Measurements from ENCODE around the gene UBAC2.

Gene UBAC2

DNA sequence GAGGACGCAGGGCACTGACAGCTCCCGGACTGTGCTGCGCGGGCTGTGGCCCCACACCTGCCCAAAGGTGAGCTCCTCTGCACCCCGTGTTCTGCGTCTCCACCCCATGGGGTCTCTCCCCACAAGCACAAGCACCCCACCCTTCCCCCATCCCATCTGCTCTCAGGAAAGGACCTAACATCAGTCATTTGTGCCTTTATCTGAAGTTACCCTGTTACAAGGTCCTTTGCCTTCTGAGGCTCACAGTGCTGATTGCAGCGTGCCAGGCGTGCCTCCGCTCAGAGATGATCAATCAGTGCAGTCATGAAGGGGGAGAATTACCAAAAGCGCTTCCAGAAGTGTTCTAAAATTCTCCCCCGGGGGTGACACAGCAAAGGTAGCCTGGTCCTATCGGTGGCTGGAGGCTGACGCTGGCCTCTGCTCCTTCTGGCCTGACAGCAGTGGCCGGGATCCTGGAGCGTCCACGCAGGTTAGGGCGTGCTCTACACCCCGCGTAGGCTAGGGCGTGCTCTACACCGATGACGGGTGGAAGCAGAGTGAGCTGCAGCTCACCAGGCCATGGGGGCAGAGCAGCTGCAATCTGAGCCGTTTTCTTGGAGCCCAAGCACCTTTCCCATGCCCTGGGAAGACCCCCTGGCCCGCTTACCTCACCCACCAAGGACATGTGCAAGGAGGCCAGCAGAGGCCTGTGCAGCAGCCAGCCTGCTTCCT is 215.9 kb downstream of the UBAC2 start:
- no peak for DNase-seq (ENCODE audit: low read depth)

DNA sequence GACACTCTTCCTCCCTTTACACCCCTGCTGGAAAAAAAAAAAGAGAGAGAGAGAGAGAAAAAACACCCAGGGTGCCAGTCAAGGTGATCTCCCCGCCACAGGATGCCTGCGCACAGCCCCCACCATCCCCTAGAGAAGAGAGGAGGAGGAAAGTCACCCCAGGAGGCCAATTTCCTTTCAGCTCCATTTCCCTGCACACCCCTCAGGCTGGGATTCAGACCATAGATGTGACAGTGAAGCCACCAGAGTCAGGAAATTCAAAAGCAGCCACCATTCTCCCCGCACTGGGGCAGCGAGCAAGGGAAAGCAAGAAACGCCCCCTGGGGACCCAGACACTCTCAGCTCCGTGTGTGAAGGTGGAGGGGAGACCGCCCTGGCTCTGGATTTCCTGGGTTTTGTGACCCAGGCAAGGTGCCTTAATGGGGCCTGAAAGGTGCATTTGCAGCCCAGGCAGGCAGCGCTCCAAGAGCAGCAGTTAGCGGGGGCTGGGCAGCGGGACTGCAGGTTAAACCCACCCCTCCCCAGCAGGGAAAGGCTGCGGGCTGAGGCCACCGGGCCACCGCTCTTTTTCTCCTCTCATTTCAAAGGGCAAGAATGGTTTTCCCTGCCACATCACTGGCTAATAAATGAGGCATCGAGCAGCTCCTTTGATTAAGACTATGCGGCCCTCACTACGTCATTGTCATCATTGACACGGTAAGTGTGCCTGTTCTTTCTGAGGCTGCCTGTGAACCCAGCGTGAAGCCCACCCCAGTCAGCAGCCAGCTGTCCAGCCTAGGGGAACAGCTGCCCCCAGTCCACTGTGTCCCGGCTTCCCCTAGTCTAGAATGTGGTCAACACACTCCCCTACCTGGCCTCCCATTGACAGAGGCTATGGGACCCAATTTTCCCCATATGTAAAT is 216.8 kb downstream of the UBAC2 start:
- no peak for DNase-seq (ENCODE audit: low read depth)

DNA sequence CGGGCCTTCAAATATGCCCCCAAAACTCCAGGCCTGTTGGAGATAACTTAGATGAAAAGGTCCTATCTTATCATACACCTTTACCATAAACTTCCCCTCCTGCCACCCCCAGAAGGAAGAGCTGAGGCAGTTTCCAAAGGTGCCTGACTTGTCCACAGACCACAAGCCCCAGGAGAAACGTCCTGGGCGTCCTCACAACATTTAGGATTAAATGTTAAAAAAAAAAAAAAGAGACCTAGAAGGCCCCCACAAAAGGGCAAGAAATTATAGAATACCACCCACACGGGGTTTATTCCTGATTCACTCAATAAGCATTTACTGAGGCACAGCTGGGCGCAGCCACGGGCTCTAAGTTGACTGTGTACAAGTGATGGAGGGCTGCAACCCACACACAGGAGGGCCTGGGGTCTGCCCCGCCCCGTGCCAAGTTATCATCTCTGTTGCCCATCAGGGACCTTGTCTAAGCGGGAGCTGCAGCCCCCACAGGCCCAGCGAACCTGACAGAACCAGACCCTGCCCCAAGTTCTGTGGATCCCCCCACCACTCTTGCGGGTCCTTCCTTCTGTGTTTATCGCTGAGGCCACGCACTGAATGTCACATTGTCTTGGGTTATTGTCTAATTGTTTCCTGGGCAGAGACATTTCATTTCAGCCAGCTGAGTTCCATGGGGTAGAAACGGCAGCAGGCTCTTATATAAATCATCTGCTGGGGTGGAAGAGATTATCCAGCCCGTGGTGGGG is 217.6 kb downstream of the UBAC2 start:
- DNase-seq (ENCODE audit: low read depth) = no peak

DNA sequence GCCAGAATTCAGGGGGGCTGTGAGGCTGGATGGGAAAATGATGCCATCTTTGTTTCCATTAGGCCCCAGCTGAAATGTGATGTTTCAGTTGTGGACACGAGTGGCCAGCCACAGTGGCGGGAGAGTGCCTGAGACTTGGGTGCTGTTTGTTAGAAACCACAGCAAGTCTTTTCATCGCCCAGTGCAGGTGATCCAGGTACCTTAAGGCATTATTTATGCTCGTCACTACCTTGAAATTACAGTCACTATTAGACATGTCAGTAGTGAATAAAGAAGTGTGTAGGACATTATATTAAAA is 218.1 kb downstream of the UBAC2 start:
- no peak for DNase-seq (ENCODE audit: low read depth)

DNA sequence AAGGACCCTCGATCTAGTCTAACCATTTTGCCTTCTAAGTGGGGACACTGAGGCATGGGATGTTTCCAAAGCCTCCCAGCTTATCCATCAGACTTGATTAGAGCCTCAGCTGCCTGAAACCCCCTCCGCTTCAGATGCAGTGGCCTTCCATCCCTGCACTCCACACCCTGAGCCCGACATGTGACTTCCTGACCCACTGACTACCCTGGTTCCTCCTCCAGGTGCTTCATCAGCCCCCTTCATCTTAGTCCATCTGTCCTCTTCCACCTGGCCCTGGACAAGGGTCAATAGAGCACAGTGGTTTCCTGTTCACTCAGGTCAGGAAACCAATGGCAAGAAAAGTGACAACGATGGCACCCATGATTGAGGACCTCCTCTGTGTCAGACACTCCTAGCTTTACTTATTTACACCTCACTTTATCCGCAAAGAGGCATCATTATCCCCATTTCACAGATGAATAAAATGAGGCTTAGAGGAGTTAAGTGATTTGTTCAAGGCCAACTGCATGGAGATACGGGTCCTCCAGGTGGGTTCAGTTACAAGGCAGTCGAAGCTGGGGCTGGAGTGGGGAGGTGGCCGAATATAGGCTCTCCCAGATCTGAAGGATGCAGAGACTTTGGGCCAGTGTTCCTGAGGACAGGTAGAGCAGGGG is 219.1 kb downstream of the UBAC2 start:
- DNase-seq (ENCODE audit: low read depth) = no peak

DNA sequence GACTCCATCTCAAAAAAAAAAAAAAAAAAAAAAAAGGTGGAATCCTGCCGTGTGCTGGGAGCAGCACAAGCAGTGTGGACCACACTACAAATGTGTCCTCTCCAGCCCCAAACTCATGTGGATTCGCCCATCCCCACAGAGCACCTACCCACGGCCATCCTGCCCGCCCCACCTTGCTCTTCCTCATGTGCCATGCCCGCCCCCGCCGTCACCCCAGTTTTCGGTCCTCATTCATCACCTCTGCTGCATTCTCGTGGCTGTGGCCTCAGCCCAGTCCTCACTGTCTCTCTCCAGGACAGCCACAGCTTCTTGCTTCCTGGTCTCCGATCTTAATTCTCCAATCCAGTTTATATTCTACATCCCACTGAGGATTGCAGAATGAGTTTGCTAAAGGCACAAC is 220.6 kb downstream of the UBAC2 start:
- DNase-seq (ENCODE audit: low read depth) = no peak

DNA sequence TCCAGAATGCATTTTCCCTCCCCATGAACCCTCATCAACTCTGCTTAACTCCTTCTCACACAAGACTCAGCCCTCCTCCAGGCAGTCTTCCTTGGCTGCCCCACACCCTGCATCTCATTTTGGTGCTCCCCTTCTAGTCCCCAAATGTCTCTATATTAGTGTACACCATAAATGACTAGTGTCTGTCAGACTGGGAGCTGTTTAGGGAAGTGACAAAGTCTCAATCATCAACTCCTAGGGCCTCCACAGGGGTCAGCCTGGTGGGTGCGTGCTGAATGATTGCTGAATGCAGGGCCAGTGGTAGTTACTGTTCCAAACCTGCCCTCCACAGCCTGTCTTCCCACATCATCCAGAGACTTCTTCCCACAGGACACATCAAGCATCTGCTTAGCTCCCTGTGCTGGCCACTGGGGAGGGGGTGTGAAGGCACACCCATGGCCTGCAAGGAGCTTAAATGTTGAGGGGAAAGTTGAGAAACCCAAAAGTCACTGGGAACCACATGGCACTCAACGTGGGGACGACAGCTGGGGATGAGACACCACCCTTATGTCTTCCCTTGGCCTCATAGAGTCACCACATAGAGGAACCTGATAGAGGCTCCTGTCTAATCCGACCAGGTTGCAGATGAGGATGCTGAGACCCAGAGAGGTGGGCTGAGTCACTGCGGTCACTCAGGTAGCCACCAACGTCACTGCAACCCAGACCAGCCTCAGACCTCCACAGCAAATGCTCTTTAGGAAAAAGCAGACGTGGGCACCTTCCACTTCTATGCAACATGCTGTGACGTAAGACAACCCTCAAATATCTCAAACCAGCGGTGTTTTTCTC is 221.3 kb downstream of the UBAC2 start:
- no peak for DNase-seq (ENCODE audit: low read depth)

DNA sequence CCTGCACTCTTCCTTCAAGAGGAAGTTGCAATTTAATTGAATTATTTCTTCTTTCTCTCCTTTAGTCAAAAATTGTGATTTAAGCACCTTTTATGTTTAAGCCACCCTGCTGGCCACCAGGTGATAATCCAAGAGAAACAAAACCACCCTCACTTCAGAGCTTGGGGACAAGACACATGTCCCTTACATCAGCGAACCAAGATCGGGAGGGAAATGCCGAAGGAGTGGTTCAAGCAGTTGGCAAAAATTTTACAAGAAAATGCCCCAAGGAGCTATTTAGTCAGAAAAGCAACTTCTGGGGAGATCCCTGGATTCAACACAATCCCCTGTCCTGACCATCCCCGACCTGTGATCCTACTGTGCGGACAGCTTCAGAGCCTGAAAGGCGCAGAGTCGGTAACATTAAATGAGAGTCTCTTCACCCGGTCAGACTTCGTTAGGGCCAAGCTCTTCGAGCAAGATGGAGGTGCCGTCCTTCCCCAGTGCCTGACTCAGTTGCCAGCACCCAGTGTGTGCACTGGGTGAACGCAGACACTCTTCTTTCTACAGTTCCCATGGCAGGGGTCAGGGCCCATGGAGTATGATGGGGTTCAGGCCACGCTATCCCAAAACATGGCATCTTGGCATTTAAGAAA is 222.0 kb downstream of the UBAC2 start:
- DNase-seq (ENCODE audit: low read depth) = no peak

DNA sequence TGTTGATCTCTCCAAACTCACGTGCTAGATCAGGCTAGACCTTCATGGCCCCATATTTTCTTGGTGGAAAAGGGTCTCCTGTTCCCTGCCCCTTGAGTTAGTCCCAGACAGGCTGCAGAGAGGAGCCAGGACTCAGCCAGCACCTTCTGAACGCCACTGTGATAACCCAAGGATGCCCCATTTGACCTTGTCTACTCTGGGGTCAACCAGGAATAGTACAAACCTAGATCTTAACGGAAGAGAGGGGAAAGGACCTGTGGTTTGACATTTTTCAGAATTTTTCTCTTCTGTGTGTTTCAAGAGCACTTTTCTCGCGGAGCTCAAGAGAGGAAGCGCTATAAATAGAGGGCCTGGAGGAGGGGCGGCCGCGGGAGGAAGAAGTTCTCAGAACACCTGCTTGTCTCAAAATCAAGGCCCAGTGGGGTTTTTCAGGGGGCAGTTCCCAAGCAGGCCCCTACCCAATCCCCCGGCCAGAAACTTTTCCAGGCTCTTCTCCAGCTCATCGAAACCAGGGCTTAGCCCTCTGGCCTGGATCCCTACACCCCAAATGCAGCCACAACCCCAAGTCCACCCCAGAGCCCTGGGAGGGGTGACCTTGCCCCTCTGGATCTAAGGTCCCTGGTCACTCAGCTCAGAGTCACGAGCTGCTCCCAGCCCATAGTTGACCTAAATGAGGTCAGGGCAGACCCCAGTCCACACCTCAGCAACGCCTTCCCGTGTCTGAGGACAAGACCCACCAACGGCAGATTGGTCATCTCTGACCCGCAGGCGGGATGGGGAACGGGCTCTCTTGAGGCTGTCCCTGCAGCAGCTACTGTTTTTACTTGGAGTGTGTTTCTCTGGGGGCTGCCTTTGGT is 225.1 kb downstream of the UBAC2 start:
- no peak for DNase-seq (ENCODE audit: low read depth)

DNA sequence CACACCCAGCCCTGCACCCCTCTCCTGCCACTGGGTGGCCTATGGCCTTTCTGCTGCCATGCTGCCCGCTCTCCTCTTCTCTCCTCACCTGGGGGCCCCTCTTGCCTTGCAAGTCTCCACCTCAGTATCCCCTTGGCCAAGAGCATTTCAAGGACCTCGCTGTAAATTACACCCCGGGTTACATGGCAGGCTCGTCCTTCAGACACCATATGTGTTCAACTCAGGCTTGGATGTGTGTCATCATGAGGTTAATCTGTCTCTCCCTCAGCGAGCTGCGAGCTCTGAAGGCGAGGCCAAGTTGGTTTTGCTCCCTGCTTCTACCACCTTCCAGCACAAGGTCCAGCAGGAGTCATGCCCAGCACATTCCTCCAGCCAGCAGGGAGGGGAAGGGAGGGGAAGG is 225.8 kb downstream of the UBAC2 start:
- no peak for DNase-seq (ENCODE audit: low read depth)

DNA sequence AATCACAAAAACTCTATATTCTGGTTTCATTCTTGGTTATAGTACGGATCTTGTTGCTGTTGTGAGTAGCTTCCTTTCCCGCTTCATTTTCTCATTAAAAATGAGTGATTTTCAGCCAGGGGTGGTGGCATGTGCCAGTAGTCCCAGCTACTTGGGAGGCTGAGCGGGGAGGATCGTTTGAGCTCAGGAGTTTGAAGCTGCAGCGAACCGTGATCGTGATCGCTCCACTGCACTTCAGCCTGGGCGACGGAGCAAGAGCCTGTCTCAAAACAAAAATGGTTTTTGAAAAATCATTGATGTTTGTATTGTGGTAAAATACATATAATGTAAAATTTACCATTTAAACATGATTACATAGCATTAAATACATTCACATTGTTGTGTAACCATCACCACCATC is 229.0 kb downstream of the UBAC2 start:
- no peak for DNase-seq (ENCODE audit: low read depth)

DNA sequence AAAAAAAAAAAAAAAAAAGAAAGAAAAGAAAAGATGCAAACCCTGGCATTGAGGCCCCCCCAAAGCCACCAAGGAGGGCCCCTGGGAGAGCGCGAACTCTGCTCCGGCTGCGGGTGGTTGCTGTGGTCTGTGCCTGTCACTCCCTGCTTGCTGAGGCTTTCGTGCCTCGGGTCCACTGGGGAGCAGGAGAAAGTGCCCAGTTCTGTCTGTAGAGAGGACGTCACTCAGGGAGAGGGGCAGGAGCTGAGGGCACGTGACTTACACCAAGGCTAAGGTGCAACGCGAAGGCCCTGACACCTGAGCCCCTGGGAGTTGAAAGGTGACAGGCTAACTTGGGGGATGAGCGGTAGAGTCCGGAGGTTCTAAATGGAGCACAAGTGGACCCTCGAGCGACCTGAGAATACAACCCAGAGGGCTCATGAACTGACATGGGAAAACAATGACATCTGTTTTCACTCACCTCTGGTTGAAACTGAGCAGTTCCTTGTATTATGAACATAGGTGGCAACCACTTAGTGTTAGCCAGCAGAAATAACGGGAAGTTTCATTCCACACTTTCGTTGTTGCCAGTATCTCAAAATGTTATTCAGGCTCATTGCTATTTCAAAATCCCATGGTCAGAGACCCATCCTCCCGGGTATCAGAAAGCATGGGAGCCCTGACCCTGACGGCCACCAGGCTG is 231.4 kb downstream of the UBAC2 start:
- DNase-seq (ENCODE audit: low read depth) = no peak

DNA sequence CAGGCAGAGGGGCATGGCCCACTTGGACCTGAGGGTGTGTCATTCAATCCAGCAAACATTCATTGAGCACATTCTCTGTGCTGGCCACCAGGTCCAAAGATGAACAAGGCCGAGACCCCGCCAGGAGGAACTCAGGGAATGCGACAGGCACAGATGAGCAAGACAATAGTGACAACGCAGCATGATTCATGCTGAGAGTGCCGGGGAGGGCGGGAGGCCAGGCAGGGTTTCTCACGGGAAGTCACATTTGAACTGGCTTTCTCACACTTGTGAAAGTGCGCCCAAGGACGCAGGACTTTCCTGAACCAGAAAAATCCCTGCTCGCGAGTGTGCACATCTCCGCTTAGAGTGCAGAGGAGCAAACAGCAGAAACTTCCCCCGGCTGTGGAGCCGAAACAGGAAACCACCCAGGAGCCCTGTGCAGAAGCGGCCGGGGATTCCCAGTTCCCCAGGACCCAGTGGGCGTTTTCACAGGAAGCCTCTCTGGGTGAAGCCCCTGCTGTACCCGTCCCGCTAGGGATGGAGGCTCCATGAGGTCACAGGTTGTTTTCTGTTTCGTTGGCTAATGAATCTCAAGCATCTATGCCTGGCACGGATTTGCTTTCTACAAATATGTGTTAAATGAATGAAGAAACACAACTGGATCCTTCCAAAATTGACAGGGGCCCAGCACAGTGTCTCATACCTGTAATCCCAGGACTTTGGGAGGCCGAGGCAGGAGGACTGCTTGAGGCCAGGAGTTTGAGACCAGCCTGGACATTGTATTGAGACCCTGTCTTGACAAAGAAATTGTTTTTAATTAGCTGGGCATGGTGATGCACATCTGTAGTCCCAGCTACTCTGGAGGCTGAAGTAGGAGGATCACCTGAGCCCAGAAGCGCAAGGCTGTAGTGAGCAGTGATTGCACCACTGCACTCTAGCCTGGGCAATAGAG is 232.2 kb downstream of the UBAC2 start:
- DNase-seq (ENCODE audit: low read depth) = peak; percentile 79

DNA sequence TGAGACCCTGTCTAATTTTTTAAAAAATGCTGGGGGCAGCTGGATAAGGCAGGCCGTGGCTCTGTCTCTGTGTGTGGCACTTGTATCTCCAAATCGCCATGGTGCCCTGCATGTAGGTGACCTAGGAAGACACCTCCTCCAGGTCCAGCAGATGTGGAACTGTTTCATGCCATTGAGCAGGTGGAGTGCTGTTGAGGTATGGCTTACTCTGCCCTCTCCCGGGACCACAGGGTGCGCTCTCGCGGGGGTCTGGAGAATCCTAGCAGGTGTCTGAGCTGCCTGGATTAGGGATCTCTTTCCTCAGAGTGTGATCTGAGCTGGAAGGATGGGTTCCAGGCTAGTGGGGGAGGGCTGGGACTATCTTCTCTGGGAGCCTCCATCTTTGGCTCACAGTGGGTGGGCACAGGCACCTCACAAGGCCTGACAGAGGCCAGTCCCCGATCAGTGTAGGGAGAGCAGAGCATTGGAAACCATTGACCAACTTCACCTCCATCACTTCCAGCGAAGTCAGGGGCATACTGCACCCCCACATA is 233.0 kb downstream of the UBAC2 start:
- DNase-seq (ENCODE audit: low read depth) = no peak

DNA sequence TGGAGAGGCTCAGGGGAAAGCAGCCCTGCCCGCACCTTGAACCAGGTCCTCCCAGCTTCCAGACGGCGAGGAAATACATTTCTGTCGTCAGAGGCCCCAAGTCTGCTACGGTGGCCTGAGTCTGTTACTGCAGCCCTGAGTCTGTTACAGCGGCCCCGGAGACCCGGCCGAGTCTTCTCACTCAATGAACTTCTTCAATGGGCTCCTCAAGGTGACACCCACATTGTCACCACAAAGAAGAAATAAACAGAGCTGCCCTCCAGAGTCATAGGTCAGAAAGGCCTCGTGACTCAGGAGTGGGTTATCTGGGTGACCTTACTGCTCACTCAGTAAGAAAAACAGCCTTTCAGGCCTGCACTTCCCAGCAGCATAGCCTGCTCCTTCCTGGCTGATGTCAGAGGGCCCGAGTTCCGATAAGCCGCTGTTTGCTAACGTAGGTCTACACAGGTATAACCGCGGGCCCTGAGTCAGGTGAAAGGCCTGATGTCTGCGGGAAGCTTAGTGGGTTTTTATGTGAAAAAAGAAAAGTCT is 233.7 kb downstream of the UBAC2 start:
- no peak for DNase-seq (ENCODE audit: low read depth)

DNA sequence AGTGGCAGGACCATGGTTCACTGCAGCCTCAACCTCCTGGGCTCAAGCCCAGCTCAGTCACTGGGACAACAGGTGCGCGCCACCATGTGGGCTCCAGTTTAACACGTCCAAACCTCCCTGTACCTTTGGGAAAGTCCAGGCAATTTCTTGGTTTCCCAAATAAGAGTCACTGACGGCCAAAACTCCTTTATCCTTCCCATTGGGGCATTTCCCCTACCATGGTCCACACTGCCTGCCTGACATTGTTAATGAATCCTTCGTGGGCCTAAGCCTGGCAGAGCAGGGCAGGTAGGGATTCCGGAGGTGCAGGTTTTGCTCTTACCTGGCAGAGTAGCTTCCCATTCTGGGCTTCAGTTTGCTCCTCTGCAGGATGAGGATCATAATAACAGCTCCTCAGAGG is 234.5 kb downstream of the UBAC2 start:
- no peak for DNase-seq (ENCODE audit: low read depth)

DNA sequence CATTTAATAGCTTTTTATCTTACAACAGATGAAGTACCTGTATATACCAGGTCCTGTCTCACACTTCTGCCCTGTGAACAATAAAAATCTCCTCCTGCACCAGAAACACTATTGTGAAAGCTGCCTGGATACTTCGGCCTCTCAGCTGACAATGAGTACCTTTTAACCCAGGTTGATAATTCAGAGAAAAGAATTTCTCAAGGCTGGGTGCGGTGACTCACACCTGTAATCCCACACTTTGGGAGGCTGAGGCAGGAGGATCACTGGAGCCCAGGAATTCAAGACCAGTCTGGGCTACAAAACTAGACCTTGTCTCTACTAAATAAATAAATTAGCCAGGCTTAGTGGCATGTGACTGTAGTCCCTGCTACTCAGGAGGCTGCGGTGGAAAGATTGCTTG is 235.3 kb downstream of the UBAC2 start:
- no peak for DNase-seq (ENCODE audit: low read depth)
